NCI-H69 (cell line): ENCODE measurements around the gene ADPGK.
"Not testable (repeated sequence)": the region's sequence is repeated elsewhere in the genome, so short reads cannot be mapped to it uniquely, and the experiment has no call there.

Experiments used
- DNase-seq: peaks from one replicate; lab custom pipeline; 2025; lab: John Stamatoyannopoulos, UW

Gene ADPGK

DNA sequence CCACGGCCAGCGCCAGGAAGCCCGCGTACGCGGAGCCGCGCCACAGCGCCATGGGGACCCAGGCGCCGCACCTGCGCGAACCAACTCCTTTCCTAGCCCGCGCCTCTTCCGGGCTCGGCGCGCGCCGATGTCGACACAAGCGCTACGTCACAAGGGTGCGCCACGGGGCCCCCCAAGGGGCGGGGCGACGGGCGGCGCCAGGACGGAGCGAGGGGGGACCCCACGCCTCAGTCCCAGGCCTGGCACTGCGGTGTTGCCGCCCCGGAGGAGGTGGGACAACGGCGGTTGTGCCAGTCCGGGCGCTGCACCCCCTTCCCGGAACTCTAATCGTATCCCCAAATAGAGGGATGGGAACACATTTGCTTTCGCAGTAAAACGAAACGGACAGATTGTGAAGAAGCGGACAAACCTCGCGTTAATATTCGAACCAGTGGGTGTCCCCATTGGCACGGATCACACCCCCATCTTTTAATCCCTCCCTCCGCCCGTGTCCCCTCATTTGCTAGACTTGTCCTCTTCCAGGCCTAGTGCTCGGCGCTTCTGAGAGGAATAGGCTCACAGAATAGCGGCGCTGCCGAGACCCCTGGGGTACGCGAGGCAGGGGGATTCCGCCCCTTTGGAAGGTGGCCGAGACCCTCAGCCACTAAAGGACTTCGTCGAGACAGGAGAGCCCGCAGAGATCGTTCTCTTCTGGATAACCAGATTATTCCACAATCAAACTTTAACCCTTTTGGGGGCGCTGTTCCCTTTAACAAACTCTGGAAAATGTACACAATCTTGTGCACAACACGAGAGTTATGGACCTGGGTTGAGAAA lies at the start of gene ADPGK:
TSS of gene ADPGK (minus strand) at position 119 of the 816 bp plus-strand sequence. CDS start at position 52, 67 bp downstream.
- DNase-seq = peak; percentile 90

DNA sequence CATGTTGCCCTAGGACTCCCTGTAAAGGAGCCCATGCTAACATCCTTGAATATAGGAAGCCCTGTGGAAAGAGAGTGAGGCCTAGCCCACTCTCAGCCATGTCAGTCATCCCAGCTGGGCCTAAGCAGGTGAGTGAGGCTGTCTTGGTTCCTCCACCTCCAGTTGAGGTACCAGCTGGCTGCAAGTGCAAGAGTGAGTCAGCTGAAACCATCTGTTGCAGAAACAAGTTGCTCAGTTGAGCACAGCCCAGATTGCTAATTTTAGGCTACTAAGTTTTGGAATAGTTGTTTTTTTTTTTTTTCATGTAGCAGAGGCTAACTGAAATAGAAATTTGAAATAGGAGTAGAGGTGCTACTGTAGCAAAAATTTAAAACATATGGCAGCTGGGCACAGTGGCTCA lies 43.7 kb upstream of the ADPGK start:
- DNase-seq = no peak

DNA sequence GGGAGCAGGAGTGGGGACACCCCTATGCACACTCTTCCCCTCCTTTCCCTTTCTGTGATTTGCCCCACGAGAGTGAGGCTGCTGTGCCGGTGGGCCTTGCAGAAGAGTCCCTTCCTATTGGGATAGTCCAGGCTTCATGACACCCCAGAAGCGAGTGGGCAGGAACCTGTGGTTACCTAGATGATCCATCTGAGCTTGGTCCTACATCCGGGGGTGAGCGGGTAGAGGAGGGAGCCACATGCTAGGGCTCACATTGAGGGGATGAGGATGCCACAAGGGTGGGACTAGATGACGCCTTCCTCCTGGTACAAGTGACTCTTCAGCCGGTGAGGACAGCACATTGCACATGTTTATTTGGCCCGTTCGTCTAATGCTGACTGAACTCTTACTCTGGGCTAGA lies 43.1 kb upstream of the ADPGK start:
- no peak for DNase-seq

DNA sequence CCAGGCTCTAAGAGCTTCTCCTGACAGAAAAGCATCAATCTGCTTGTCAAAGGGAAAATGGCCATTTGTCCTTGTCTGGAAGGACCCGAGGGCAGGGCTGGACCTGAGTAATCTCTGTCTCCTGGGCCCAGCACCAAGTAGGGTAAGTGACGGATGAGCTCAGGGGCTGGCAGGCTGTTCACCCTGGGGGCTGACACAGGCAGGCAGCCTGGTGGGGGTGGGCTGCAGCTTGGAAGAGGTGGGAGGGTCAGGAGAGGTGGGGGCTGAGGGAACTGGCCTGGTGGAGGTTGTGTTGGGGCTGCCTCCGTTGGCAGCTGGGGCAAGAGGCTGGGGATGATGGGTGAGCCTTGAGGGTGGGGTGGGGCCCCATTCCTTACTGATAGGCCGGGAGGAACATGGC lies 42.3 kb upstream of the ADPGK start:
- no peak for DNase-seq

DNA sequence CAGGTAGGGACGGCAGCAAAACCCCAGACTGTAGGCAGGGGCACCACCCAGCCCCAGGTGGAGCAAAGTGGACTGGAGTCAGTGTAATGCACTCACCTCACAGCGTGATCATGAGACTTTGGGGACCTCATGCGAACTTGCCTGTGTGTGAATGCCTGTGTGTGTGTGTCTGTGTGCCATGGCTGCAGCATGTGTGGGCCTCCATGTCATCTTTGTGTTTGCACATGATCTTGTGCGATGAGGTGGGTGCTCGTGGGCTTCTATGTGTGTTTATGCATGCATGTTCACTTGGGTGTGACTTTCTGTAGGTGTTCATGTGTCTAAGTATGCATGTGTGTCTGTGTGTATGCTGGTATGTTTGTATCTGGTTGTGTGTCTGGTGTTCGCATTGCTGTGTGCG lies 41.2 kb upstream of the ADPGK start:
- DNase-seq = no peak

DNA sequence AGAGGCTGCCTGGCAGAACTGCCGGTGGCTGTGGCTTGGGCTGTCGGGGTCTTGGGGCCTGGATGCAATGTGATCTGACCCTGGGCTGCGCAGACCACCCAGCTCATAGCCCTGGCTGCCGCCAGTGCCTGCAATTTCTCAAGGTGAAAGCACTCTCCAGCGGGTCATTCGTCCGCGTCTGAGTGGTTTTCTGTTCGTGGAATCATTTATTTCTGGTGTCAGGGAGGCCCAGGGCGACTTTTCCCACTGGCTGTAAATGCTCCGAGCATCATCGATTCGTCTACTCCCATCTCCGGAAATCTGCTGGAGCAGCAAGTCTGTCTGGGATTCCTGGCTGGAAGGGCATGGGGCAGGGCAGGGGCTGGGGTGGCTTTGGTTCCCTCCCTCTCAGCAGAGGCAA lies 40.6 kb upstream of the ADPGK start:
- DNase-seq = no peak

DNA sequence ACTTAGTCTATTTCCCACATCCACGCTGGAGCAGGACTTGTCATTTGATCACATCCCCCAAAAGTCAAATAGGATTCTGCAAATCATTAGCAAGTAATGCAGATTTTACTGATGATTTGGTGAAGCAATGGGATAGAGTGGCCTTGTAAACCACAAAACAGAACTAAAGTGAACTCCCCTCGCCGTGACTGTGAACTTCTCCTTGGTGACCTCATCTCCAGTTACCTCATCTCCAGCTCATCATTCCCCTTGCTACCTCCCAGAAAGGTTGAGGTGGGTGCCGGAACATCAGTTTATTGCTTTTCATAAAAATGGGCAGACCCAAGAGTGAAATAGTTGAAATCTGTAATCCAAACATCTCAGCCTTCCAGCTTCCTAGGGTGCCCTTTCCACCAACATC lies 36.7 kb upstream of the ADPGK start:
- no peak for DNase-seq

DNA sequence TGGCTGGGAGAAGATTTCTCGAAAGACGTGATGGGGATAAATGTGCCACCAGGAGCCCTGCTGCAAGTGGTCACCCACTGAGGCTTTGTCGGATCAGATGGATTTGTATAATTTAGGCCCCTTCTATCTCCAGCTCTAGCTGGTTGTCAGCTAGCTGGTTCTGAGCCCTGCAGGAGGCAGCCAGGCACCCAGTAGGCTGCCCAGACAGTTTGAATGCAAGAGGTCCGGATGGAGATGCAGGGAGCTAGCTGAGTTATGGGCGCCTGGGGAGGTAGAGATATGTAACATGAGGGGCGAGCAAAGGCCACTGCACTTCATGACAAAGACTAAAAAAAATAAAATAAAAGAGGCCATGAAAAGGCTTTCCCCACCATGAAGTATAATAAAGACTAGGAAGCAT lies 35.1 kb upstream of the ADPGK start:
- DNase-seq = no peak

DNA sequence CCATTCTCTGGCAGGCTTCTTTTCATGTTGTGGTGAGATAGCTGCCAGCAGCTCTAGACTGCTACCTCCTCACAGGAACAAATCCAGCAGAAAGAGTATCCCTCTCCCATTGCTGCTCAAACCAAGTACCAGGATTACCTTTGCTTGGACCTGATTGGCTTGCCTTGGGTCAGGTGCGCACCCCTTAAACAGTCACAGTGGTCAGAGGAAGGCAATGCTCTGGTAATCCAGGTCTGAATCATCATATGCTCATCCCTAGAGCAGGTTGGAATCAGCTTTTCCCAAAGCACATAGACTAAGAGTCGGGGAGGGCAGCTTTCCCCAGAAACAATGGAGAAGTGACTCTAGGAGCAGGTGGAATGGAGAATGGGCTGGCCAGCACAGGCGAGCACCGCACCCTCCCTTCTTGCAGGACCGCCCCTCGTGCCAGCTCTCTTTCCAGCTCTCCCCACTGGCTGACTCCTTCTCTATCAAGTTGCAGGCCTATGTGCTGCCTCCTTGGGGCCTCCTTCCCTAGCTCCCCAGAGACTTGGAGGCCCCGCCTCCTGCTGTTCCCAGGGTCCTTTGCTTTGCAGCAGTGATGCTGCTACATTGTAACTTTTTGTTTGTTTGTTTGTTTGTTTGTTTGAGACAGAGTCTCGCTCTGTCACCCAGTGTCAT lies 29.9 kb upstream of the ADPGK start:
- DNase-seq = peak; percentile 0

DNA sequence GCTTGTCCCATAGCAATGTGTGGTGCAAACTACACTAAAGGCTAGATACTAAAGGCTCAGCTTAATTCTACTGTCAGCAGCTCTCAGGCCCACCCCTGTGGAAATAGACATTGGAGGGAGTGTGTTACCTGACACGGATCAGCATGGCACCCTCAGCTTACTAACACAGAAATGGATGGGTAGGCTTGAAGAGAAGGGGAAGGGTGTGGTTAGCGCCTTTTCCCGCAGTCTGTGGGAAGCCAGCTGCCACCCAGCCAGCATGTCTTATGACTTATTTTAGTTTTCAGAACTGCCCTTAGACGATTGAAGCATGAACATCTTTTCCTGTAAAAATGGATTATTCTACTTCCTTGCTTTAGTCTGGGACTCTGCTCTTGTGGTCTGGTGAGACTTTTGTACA lies 25.8 kb upstream of the ADPGK start:
- no peak for DNase-seq

DNA sequence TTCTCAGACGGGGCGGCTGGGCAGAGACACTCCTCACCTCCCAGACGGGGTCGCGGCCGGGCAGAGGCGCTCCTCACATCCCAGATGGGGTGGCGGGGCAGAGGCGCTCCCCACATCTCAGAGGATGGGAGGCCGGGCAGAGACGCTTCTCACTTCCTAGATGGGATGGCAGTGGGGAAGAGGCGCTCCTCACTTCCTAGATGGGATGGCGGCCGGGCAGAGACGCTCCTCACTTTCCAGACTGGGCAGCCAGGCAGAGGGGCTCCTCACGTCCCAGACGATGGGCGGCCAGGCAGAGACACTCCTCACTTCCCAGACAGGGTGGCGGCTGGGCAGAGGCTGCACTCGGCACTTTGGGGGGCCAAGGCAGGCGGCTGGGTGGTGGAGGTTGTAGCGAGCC lies 23.8 kb upstream of the ADPGK start:
- not testable (repeated sequence) for DNase-seq

DNA sequence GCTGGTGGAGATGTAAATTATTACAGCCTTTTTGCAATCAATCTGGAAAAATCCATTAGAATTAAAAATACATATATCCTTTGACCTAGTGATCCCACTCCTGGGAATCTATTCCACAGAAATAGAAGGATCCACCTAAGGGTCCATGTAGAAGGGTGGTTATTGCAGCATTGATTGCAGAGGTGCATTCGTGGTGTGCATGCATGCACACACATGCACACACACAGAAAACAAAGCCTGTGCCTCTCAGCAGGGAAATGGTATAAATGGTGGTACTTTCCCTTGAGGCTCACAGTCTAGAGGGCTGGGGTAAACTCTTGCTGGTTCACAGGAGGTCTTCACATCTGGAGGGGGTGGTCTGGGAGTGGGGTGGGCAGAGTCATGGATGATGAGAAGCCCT lies 19.4 kb upstream of the ADPGK start:
- no peak for DNase-seq

DNA sequence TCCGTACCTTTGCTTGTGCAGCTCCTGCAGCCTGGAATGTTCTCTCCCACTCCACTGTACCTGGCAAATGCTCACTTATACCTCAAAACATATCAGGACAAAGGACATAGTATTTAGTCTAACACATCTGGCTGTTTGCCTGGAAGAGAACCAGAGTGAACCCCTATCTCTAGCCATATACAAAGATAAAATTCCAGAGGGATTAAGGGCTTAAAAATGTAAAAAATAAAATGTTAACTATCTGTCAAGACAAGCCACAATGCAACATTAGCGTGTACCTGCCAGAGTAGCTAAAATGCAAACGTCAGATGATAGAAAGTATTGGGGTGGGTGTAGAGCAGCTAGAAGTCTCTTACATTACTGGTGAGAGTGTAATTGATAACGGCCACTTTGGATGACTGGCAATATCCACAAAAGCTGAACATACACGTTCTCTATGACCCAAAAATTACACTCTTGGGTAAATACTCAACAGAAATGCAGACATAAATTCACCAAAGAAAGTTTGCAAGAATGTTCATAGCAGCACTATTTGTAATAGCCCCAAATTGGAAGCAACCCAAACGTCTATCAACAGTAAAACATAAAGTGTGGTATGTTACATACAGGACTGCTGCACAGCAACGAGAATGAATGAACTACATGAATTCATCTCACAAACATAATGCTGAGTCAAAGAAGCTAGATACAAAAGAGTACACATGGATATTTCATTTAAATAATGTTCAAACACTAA lies 18.2 kb upstream of the ADPGK start:
- no peak for DNase-seq

DNA sequence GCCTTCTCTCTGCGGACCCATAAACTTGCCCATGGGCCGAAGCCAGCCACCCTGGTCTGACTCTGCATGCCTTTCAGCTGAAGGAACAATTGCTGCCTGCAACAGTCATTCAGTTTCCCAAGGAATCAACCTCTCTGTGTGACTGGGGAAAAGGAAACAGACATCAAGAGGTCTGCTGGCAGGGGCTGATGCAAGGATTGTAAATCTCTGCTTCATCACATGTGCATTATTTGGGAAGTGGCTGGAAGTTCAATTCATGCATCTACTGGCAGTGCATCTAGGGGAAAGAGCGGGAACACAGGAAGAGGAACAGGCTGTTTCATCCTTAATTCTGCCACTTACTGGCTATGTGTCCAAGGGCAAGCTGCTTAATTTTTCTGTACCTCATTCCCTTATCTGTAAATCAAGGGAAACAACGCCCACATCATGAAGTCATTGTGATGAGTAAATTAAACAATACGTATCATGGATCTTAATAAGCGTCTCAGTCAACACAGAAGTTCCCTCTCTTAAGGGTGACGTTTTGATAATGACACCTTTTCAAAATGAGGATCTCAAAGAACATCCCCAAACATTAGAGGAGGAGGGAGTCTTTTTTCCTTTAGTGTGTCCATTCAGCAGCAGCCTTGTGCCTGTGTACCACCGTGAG lies 17.4 kb upstream of the ADPGK start:
- no peak for DNase-seq

DNA sequence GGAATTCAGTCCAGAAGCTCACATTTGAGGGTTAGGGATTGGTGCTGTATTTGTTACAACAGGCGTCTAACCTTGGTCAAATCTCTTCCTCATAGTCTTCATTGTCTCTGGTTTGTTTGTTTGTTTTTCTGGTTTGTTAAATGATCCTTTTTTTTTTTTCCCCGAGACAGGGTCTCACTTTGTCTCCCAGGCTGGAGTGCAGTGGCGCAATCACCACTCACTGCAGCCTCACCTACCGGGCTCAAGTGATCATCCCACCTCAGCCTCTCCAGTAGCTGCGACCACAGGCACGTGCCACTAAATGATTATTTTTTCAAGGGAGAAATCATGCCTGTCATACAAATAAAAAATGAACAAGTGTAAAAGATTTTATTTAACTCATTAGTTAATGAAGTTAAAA lies 14.3 kb upstream of the ADPGK start:
- DNase-seq = no peak

DNA sequence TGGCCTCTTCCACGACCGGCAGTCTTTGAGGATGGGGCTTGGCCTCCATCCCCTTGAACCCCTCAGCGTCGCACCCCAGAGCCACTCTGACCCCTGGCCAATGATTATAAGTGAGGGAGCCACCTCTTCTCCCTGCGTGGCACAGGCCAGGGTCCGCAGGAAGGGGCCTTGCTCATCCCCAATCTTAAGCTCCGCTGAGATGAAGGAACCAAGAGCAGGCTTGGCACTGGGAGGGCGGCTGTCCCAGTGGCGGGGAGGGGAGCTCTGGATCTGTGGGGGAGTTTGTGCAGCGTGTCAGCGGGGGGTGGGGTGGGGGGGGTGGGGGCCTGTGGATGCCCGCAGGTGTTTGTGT lies 13.8 kb upstream of the ADPGK start:
- no peak for DNase-seq

DNA sequence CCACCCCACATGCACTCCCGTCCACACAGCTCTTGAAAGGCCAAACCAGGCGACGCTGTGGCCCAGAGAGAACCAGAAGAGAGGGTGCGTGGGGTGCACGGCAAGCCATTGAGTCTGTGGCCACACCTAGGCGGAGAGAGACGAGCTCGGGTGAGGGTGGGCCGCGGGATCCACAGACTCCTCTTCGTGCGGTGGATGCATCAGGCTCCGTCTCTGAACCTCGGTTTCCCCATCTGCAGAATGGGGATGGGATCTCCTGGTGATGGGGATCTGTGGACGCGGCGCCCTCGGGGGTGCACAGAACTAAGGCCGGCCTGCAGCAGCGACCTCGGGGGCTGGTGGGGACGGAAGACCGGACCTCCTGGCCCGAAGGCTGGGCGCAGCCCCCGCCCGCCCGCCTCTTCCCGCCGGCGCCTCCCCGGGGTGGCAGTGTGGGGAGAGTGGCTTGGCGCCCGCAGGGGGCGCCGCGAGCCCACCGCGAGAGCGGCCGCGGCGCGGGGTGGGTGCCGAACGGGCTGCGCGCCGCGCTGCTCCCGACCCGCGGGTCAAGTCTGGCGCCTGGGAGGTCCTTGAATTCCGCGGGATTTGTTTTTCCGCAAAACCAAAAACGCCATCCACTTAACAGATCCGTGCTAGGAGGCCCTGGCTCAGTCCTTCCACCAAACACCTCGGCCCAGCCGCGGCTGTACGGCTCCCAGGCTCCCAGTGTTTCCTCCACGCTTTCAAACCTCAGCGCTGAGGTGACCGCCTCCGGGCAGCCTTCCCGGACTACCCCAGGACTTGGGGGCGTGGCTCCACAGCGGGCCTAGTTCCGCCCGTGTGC lies 13.2 kb upstream of the ADPGK start:
- peak; percentile 52 for DNase-seq

DNA sequence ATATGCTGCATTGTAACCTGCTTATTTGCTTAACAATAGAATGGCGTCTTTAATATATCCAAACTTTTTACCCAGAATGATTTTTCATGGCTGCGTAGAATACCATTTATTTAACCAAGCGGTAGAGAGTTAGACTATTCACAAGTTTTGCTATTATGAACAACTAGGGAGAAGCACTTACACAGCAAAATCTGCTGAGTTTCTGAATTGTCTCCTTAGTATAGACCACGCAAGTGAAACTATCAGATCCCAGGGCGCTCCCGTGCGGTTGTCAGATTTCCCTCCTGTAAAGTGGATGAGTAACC lies 12.6 kb upstream of the ADPGK start:
- no peak for DNase-seq

DNA sequence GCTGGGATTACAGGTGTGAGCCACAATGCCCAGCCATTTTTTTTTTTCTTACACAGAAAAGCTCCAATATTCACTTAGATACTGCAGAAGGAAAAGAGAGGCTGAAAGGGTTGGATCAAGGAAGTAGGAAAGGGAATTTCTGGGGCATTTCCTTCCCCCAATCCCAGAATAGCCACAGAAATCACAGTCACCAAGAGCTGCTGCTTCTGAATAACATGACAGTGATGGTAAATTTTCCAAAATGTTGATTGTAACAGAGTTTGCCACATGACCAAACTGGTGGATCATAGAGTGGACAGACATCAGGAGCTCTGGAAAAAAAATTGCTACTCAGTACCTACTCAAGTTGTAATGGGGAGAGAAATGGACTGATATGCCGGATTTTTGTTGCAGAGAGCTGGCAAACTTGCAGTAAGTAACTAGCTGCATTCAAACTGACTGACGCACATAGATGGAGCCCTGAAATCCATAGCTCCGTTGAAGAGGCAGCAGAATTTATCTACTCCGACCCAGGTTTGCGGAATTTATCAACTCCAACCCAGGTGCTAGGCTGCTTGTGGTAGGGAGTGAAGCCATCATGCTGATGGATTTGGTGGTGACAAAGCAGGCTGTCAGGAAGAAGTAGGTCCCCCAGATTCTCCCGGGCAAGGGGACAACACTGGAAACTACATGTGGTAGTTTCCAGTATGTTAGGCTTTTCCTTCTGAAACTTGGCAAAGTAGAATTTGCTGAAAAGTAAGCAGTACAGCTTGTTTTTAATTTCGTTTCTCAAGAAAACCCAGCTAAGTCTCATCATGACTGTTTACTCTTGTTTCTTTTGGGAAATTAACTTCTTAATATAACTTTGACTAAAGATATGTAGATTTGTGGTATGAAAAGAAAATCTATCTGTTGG lies 10.5 kb upstream of the ADPGK start:
- no peak for DNase-seq

DNA sequence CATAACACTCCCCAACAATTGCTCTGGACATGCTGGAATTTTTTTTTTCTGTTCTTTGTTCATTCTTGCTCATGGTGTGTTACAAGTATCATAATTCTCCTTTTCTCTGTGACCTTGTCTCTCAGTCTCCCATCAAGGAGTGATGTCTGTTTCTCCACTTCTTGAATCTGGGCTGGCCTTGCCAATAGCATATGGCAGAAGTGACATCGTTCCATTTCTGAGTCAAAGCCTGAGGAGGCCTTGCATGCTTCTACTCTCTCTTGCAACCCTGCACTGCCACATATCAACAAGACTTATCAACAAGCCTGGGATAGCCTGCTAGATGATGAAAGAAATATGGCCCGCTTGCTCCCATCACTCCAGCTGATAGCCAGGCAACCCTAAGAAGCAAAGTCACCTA lies 8.9 kb upstream of the ADPGK start:
- DNase-seq = no peak
